Endothelial cell of umbilical vein (primary cell): Measurements from ENCODE around the gene GNPAT. TPM values are rescaled to one million over a fixed set of nuclear protein-coding genes. Genes with fewer than 3 reads are reported as not detected.

Experiments
- BruUV-seq: library from RNA; stranded (reverse); fragments of 400-500 nt; replicated peaks from 2 replicates; lab custom pipeline; 2021; lab: Mats Ljungman, UMichigan
- CTCF ChIA-PET: fragments of 300-600, 350-600 bp; sonication (Branson Sonifier 250); formaldehyde crosslinking; loops from one replicate; lab custom pipeline; 2021; ENCODE audit warnings: antibody characterized with exemption, inconsistent platforms; lab: Charles Lee
- POLR2A ChIA-PET: fragments of 300-600, 350-600 bp; sonication (Branson Sonifier 250); formaldehyde crosslinking; loops from one replicate; lab custom pipeline; 2021; ENCODE audit warnings: antibody characterized with exemption, inconsistent platforms; lab: Charles Lee
- DNase-seq: peaks from one replicate; pipeline ENCODE4 v3.0.0-alpha.2; 2011; ENCODE audit warnings: low read depth, low spot score
- FAIRE-seq: peaks from 2 replicates; lab custom pipeline; 2011; peaks lifted over from hg19 to GRCh38; lab: Jason Lieb, UNC
- H2AFZ ChIP-seq: 2 replicates; pipeline ENCODE4 v1.6.0; 2012; ENCODE audit warnings: low read depth, low read length, control low read depth, inconsistent platforms
- H3K27ac ChIP-seq: 2 replicates; pipeline ENCODE4 v1.5.1; 2011; ENCODE audit warnings: low read depth, mild to moderate bottlenecking, control low read depth, low read length, moderate library complexity; ENCODE audit not compliant: insufficient read depth
- H3K27me3 ChIP-seq, 2 experiments: 2 replicates each; pipeline versions ENCODE4 v1.6.0 to v1.6.1; 2011; ENCODE audit warnings: low read length in 2 of 2, mixed read lengths in 1 of 2; ENCODE audit not compliant: control insufficient read depth in 2 of 2, insufficient read depth in 2 of 2
- H3K36me3 ChIP-seq, 2 experiments: 2 replicates in 1 of 2; 3 replicates in 1 of 2; pipeline ENCODE4 v1.5.1; 2011; ENCODE audit warnings: low read length in 2 of 2, mild to moderate bottlenecking in 1 of 2, moderate library complexity in 1 of 2; ENCODE audit not compliant: control insufficient read depth in 2 of 2, insufficient read depth in 2 of 2; ENCODE audit errors: extremely low read depth in 1 of 2
- H3K4me1 ChIP-seq: 3 replicates; pipeline ENCODE4 v1.5.1; 2011; ENCODE audit warnings: mild to moderate bottlenecking, low read length; ENCODE audit not compliant: control insufficient read depth, insufficient read depth; ENCODE audit errors: extremely low read depth
- H3K4me2 ChIP-seq: 2 replicates; pipeline ENCODE4 v1.6.1; 2011; ENCODE audit warnings: low read length, control low read depth, mixed read lengths; ENCODE audit not compliant: insufficient read depth
- H3K4me3 ChIP-seq, 3 experiments: fragments of 200-600 bp in 1 of 3; sonication (generic), shearing (Covaris generic) in 1 of 3; replicated peaks in 1 of 3; 2 replicates each; pipeline ENCODE4 v1.5.1; 2011 to 2016; ENCODE audit warnings: control low read depth in 3 of 3, low read length in 3 of 3, mild to moderate bottlenecking in 2 of 3, inconsistent platforms in 1 of 3, low read depth in 1 of 3, moderate library complexity in 1 of 3; ENCODE audit not compliant: insufficient read depth in 1 of 3
- H3K79me2 ChIP-seq: 2 replicates; pipeline ENCODE4 v1.6.0; 2012; ENCODE audit warnings: low read length, inconsistent platforms; ENCODE audit not compliant: control insufficient read depth, insufficient read depth
- H3K9ac ChIP-seq: replicated peaks from 2 replicates; pipeline ENCODE3; 2011; ENCODE audit warnings: low read length, control low read depth; ENCODE audit not compliant: insufficient read depth; ENCODE audit errors: extremely low read depth
- H3K9me1 ChIP-seq: replicated peaks from 3 replicates; pipeline ENCODE4 v1.6.0; 2011; ENCODE audit warnings: mild to moderate bottlenecking, low read length; ENCODE audit not compliant: control insufficient read depth, insufficient read depth; ENCODE audit errors: extremely low read depth
- H3K9me3 ChIP-seq: replicated peaks from 2 replicates; pipeline ENCODE4 v1.5.1; 2012; ENCODE audit warnings: low read length, inconsistent platforms; ENCODE audit not compliant: control insufficient read depth, insufficient read depth
- H4K20me1 ChIP-seq: replicated peaks from 2 replicates; pipeline ENCODE3; 2011; ENCODE audit warnings: mild to moderate bottlenecking, low read length; ENCODE audit not compliant: control insufficient read depth, insufficient read depth; ENCODE audit errors: extremely low read depth
- EZH2 ChIP-seq: IDR thresholded peaks from 2 replicates; pipeline ENCODE4 v1.6.1; 2012; ENCODE audit warnings: borderline replicate concordance, low read depth, mild to moderate bottlenecking, moderate library complexity, low read length, inconsistent platforms; ENCODE audit not compliant: severe bottlenecking
- FOS ChIP-seq: IDR thresholded peaks from 2 replicates; pipeline ENCODE4 v1.6.1; 2011; ENCODE audit warnings: mild to moderate bottlenecking, low read length, moderate library complexity, borderline replicate concordance; ENCODE audit not compliant: insufficient read depth
- GATA2 ChIP-seq: IDR thresholded peaks from 2 replicates; pipeline ENCODE4 v1.7.0; 2011; ENCODE audit warnings: low read depth, mild to moderate bottlenecking, moderate library complexity, mixed read lengths, low read length; ENCODE audit not compliant: insufficient read length, insufficient read depth
- JUN ChIP-seq: IDR thresholded peaks from 2 replicates; pipeline ENCODE4 v1.6.1; 2011; ENCODE audit warnings: borderline replicate concordance, low read depth; ENCODE audit not compliant: insufficient read length, insufficient read depth
- MYC ChIP-seq: IDR thresholded peaks from one replicate; pipeline ENCODE4 v1.6.1; 2011; ENCODE audit warnings: mild to moderate bottlenecking, low read depth, low read length
- POLR2A ChIP-seq: IDR thresholded peaks from 2 replicates; pipeline ENCODE4 v1.6.1; 2012; ENCODE audit warnings: low read depth, mild to moderate bottlenecking, control low read depth, low read length
- POLR2AphosphoS5 ChIP-seq: IDR thresholded peaks from 2 replicates; pipeline ENCODE4 v1.6.1; 2012; ENCODE audit warnings: low read depth, mild to moderate bottlenecking, control low read depth, low read length, moderate library complexity; ENCODE audit not compliant: insufficient read depth
- dilution Hi-C: fragments of 300-500 bp; cut with MboI; formaldehyde crosslinking; loops from one replicate; pipeline ENCODE4 v1.15.0; 2019; ENCODE audit warnings: low sequenced_read_pairs; ENCODE audit not compliant: extremely low pct_ligation_motif_present
- intact Hi-C: fragments of 100-400 bp; cut with micrococcal nuclease; formaldehyde crosslinking; loops from one replicate; pipeline ENCODE4 v1.10.0; 2022
- polyA plus RNA-seq, 4 experiments: library from polyadenylated mRNA; depleted of rRNA in 3 of 4; stranded (reverse) in 3 of 4; unstranded in 1 of 4; fragments of >200 nt; gene quantifications; 2 replicates each; pipeline versions ENCODE4 v1.2.1 to v1.2.3, GENCODE V29; 2011 to 2012; ENCODE audit warnings: missing spikeins in 1 of 4
- total RNA-seq: library from RNA; stranded (reverse); gene quantifications from 2 replicates; pipeline ENCODE4 v1.2.3, GENCODE V29; 2021
- TF ChIP-seq, protein P1 (sequence below), 2 donors: IDR thresholded peaks; 1 replicate in 1 of 2; 2 replicates in 1 of 2; pipeline ENCODE4 v1.5.1; 2011; ENCODE audit warnings: low read length in 2 of 2, mild to moderate bottlenecking in 2 of 2, moderate library complexity in 2 of 2, control low read depth in 1 of 2, inconsistent platforms in 1 of 2, low read depth in 1 of 2; ENCODE audit not compliant: insufficient read depth in 1 of 2; ENCODE audit errors: extremely low read depth in 1 of 2
- TF ChIP-seq, protein P2 (sequence below): IDR thresholded peaks from 2 replicates; pipeline ENCODE4 v1.6.1; 2011; ENCODE audit not compliant: insufficient read depth, insufficient read length

Gene GNPAT
- total and polyA plus RNA-seq, 2 donors (not counting 3 experiments of a cell fraction or from before 2014, with no cell fraction given): 18.9 to 51.4 TPM

DNA sequence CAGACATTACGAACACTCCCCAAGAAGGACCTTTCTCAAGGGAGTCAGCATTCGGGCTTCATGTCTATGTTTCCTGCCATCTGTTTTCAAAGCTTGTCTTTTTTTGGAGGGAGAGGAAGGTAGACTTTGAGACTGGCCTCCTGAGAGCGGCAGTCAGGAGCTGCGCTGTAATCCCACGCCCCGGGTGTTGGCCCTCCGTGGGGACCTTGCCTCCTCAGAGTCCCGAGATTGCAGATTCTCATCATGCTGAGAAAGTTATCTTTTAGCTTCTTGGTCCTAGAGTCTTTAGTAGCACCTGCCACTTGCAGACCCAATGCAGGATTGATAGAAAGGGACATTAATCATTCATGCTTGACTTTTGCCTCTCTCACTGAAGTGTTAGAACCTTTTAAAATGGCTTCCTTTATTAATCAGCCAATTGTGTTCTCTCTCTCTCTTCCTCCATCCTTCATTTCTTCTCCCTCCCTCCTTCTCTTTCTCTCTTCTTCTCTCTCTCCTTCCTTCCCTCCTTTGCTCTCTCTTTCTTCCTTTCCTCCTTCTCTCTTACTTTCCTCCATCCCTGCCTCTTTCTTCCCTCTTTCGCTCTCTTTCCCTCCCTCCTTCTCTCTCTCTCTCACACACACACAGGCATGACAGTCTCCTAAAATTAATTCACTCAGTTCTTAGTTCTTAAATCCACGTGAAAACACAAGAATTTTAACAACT is 25.2 kb upstream of the GNPAT start:
- Histone ChIP-seq H3K9ac (no peak overlapping the region), H3K27ac (no peak overlapping the region), H3K79me2 (no peaks in the 10 kb centered on the region), H3K4me1 (peaks cover 2% of the 10 kb centered on the region), H3K9me1 (no peaks in the 10 kb centered on the region), H3K4me2 (no peak overlapping the region), H3K36me3 (no peaks in the 10 kb centered on the region), H4K20me1 (no peaks in the 10 kb centered on the region), H3K9me3 (no peaks in the 10 kb centered on the region), H2AFZ (no peak overlapping the region), H3K4me3 (no peak overlapping the region), H3K27me3 (peaks cover 6 to 7% of the 10 kb centered on the region in 2 experiments)
- POLR2A ChIA-PET: no interaction called here
- FAIRE-seq: no peak
- TF ChIP-seq MYC: no peak
- TF ChIP-seq POLR2AphosphoS5: no peak
- TF ChIP-seq GATA2: no peak
- no peak for TF ChIP-seq JUN
- TF ChIP-seq, protein P1, sequence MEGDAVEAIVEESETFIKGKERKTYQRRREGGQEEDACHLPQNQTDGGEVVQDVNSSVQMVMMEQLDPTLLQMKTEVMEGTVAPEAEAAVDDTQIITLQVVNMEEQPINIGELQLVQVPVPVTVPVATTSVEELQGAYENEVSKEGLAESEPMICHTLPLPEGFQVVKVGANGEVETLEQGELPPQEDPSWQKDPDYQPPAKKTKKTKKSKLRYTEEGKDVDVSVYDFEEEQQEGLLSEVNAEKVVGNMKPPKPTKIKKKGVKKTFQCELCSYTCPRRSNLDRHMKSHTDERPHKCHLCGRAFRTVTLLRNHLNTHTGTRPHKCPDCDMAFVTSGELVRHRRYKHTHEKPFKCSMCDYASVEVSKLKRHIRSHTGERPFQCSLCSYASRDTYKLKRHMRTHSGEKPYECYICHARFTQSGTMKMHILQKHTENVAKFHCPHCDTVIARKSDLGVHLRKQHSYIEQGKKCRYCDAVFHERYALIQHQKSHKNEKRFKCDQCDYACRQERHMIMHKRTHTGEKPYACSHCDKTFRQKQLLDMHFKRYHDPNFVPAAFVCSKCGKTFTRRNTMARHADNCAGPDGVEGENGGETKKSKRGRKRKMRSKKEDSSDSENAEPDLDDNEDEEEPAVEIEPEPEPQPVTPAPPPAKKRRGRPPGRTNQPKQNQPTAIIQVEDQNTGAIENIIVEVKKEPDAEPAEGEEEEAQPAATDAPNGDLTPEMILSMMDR (IDR thresholded peaks at IDR 0.05; ENCODE audit: extremely low read depth in 1 of 2, insufficient read depth in 1 of 2, low read depth in 1 of 2, low read length in 2 of 2): no peak
- TF ChIP-seq, protein P2, sequence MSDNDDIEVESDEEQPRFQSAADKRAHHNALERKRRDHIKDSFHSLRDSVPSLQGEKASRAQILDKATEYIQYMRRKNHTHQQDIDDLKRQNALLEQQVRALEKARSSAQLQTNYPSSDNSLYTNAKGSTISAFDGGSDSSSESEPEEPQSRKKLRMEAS: no peak
- TF ChIP-seq EZH2: peak; percentile 50
- no peak for TF ChIP-seq FOS
- no peak for TF ChIP-seq POLR2A
- dilution Hi-C loops: no loop called here
- CTCF ChIA-PET: interaction anchor here (0.8 to 2.0 kb wide), 4 partner anchors 9 to 420 kb away, joined by 3 to 4 read pairs (median 3); partner anchors contain the start of gene GNPAT
- BruUV-seq: no TSS peak
- intact Hi-C loops: no loop called here
- no peak for DNase-seq
